DMS53 treated with DMSO at 0.1 percent for 48 hours (cell line): ENCODE results near the gene ANKRD62.

Experiments
- DNase-seq: peaks from one replicate; lab custom pipeline; 2025; ENCODE audit not compliant: unreplicated experiment; lab: John Stamatoyannopoulos, UW

Gene ANKRD62

GRCh38 chr18:12093520-12094257, at the start of gene ANKRD62:
ANKRD62 (plus strand) TSS chr18:12093843; CDS start chr18:12094018, 175 bp downstream.
- no peak for DNase-seq

- no peak for DNase-seq
These were observed 49.1 kb upstream of the ANKRD62 start for GRCh38 chr18:12044591-12044990.

- DNase-seq, result no peak
These were observed 47.4 kb upstream of the ANKRD62 start for GRCh38 chr18:12046046-12046750.

- no peak for DNase-seq
These were observed 46.8 kb upstream of the ANKRD62 start for GRCh38 chr18:12046751-12047335.

GRCh38 chr18:12048010-12048826, 45.4 kb upstream of the ANKRD62 start:
- DNase-seq, result no peak

GRCh38 chr18:12048827-12049175, 44.8 kb upstream of the ANKRD62 start:
- DNase-seq, result no peak

- DNase-seq, result no peak
These were observed 43.4 kb upstream of the ANKRD62 start for GRCh38 chr18:12049978-12050811.

- DNase-seq, result no peak
These were observed 40.8 kb upstream of the ANKRD62 start for GRCh38 chr18:12052866-12053265.

- DNase-seq, result no peak
These were observed 40.4 kb upstream of the ANKRD62 start for GRCh38 chr18:12053289-12053688.

- DNase-seq, result no peak
These were observed 37.4 kb upstream of the ANKRD62 start for GRCh38 chr18:12056034-12056883.

- DNase-seq, result no peak
These were observed 36.7 kb upstream of the ANKRD62 start for GRCh38 chr18:12056884-12057402.

GRCh38 chr18:12057419-12058039, 36.1 kb upstream of the ANKRD62 start:
- DNase-seq, result no peak

GRCh38 chr18:12059334-12060181, 34.1 kb upstream of the ANKRD62 start:
- no peak for DNase-seq

- peak; percentile 43 for DNase-seq
These were observed 33.3 kb upstream of the ANKRD62 start for GRCh38 chr18:12060182-12060870.

- no peak for DNase-seq
These were observed 32.0 kb upstream of the ANKRD62 start for GRCh38 chr18:12061685-12062084.

- DNase-seq, result no peak
These were observed 30.7 kb upstream of the ANKRD62 start for GRCh38 chr18:12062974-12063373.

- no peak for DNase-seq
These were observed 29.4 kb upstream of the ANKRD62 start for GRCh38 chr18:12064086-12064763.
